ENCODE measurements around the gene TAF4.
"Not testable (repeated sequence)": the region's sequence is repeated elsewhere in the genome, so short reads cannot be mapped to it uniquely, and the experiment has no call there.

Gene TAF4

DNA sequence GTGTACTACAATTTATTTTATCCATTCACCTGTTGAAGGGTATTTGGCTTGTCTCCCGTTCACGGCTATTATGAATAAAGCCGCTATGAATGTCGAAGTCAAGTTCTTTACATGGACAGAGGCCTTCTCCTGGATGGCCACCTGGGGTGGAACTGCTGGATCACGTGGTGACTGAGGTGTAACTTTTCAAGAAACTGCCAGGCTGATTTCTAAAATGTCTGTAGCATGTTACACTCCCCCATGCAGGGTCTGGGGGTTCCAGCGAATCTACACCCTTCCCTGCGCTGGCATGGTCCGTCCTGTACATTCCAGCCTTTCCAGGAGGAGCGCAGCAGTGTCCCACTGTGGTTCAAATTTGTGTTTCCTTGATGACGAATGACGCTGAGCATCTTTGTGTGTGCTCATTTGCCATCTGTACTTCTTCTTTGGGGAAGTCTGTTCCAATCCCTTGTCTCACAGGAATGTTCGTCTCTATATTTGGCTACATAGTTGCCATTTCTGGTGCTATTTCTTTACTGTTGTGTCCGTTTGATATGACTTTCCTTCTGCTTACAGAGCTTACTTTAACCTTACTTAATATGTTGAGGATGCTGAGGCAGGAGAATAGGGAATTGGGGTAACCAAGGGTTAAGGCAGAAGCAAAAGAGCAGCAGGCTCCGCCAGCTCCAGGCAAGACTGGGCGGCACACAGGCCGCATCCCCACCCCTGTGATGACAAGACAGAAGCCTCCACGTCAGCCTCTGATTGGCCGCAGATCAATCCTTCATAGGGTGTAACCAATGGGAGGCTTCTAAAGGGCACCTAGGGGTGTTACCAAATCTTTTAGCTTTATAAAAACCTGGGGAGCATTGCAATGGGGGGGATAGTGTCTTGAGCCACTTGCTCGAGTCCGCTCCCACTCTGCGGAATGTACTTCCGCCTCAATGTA, 106.6 kb downstream of the TAF4 start:
- peak; percentile 37 for DNase-seq

DNA sequence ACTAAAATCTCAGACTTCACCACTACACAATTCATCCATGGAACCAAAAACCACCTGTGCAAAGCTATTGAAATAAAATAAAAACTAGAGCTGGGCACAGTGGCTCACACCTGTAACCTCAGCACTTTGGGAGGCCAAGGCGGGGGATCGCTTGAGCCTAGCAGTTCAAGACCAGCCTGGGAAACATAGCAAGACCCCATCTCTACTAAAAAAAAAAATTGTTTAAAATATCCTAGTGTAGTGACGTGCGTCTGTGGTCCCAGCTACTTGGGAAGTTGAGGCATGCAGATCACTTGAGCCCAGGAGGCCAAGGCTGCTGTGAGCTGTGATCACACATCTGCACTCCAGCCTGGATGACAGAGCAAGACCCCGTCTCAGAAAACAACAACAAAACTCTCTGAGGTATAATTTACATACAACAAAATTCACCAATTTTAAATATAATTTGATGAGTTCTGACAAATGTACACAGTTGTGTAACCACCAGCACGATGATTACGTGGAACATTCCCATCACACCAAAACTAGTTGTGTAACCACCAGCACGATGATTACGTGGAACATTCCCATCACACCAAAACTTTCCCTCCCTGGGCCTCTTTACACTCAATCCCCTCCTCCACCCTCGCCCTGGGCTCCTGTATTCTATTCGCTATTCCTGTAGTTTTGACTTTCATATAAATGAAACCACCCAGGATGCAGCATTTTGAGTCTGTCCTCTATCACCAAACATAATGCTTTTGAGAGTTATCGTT, 107.5 kb downstream of the TAF4 start:
- DNase-seq: no peak

DNA sequence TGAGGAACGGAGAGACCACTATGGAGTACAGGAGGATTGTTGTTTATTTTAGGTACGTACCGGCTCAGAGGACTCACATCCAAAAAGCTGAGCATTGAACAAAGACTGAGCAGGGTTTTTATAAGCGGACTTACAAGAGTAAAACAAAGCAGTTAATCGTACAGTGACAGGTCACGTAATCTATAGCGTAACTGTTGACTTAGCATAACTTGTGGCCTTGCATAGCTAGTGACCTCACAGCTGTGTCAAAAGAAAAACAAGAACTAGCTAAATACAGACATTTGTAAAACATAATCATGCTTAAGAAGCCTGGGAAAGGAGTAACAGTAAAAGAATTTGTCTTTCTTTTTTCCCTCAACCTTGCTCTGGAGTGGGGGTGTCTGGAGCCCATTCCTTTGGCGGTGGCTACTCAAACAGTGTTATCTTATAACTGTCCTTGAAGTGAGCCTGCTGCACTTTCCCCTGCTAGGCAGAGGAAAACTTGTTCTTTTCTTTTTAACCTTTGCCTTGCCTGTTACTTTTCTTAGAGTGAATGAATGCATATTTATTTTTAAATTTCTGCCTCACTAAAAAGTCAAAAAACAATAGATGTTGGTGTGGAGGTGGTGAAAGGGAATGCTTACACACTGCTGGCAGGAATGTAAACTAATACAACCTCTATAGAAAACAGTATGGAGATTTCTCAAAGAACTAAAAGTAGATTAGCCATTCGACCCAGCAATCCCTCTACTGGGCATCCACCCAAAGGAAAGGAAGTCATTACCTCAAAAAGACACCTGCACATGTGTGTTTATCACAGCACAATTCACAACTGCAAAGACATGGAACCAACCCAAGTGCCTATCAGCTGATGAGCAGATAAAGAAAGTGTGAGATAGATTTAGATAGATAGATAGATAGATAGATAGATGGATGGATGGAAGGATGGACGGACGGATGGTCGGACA, 109.0 kb downstream of the TAF4 start:
- DNase-seq: no peak

DNA sequence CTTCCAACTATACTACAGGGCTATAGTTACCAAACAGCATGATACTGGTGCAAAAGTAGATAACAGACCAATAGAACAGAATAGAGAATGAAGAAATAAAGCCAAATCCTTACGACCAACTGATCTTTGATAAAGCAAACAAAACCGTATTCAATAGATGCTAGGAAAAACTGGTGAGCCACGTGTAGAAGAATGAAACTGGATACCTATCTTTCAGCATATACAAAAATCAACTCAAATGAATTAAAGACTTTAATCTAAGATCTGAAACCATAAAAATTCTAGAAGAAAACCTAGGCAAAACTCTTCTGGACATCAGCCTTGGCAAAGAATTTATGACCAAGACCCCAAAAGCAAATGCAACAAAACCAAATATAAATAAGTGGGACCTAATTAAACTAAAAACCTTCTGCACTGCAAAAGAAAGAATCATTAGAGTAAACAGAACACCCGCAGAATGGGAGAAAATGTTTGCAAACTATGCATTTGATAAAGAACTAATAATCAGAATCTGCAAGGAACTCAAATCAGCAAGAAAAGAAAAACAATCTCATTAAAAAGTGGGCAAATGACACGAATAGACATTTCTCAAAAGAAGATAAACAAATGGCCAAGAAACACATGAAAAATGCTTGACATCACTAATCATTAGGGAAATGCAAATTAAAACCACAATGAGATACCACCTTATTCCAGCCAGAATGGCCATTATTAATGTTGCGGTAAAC, 109.8 kb downstream of the TAF4 start:
- DNase-seq: no peak

DNA sequence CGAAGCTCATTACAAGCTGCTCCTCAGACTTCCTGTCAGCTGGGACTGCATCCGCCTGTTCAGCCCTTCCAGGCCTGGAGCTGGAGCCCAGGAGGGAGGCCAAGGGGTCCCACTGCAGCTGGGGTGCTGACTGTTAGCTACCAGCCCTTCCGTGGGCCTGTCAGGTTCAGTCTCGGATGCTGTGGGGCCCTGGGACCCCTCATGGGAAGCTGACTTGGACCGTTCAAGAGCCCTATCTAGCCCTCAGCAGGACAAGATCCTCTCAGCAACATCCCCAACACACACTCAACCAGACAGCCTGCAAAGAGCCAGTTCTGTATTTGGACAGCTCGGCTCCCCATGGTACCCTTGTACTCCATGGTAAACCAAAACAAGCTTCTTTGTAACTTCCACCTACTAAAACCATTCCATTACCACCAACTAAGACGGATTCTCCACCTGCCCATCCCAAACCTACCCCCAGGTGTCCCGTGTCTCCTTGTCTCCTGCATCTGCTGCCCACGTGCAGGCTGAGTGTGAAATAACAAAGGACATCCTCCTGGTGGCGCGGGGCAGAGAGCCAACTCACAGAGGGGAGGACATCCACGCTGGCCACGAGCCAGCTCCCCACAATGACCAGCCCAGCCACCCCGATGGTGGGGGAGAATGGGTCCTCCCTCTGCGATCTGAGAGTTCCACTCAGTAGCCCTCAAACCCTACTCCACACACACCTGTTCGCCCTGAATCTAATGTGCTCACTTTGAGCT, 111.2 kb downstream of the TAF4 start:
- no peak for DNase-seq

DNA sequence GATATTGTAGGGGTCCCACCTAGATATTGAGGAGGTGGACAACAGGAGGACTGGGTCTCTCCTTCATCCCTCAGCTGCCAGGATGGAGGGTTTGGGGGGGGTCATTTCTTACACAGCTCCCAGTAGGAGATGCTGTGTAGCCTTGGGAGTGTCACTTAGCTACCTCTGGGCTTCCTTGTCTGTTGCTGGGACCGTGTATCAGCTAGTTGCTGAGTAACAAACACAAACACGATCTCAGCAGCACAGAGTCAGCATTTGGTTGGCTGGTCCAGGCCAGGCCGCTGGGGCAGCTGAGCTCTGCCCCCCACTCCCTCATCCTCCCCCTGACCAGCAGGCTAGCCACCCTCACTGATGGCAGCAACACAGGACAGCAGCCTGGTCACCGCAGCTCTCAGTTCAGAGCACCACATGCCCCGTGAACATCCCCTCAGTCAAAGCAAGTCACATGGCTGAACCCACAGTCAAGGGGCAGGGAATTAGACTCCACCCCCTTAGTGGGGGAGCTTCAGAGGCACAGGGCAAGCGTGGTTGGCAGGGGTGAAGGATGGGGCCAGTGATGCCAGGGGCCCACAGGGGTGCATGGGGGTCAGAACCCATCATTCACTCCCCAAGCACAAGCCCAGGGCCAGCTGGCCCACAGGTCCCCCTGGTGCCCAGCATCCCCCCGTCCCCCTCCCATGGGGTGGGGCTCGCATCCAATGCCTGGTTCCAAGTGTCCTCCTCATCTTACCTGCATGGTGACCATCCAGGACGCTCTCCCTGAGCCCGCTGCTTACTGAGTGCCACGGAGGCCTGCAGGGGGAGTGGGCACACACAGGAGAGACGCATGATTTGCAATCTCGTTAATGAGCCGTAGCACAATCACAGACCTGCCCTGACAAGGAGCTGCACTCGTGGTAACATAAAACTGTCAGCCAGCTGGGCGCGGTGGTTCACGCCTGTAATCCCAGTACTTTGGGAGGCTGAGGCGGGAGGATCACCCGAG, 112.4 kb downstream of the TAF4 start:
- DNase-seq: peak; percentile 28

DNA sequence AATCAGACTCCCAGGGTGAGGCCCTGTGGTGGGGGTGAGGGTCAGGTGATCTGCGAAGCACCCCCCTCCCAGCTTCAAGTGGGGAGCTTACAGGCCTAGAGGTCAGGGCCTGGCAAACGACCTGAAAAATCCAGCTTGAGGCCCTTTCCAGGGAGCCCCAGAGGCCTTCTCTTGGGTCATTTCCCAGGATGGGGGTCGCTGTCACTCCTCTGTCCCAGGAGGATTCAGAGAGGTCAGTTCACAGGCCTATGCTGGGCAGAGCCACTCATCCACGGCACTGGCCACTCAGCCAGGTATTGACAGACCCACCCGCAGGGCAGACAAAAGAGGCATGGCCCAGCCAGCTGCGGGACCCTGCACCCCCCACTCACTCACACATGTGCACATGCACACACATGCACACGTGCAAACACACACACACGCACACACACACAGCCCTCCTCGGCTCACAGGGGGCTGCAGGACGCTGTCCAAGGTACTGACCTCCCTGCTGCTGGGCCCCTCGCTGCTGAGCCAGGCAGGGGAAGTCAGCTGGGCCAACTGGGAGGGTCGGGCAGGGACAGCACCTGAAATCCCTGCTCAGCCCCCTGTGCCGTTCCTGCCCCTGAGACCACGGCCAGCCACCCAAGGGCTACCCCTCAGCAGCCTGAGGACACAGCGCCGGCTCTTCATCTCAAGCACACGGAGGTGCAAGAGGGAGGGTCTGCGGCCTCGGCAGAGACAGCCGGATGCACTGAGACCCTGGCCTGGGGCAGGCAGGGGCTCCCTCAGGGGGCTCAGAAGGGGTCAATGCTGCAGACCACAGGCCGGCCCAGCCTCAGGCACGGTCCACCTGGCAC, 113.8 kb downstream of the TAF4 start:
- DNase-seq: no peak

DNA sequence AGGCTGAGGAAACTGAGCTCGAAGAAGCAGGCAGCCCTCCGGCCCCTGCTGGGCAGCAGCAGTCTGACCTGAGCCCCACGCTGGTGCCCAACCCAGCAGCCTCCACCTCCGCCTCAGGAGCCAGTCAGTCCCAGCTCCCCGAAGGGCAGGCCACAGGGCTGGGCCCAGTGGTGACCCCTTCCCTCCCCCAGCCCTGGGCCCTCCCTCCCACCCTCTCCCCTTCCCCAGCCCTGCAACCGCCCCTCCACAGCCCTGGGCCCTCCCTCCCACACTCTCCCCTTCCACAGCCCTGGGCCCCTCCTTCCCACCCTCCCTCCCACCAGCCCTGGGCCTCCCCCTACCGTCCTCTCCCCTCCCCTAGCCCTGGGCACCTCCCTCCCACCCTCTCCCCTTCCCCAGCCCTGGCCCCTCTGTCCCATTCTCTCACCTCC, 115.0 kb downstream of the TAF4 start:
- DNase-seq: no peak

DNA sequence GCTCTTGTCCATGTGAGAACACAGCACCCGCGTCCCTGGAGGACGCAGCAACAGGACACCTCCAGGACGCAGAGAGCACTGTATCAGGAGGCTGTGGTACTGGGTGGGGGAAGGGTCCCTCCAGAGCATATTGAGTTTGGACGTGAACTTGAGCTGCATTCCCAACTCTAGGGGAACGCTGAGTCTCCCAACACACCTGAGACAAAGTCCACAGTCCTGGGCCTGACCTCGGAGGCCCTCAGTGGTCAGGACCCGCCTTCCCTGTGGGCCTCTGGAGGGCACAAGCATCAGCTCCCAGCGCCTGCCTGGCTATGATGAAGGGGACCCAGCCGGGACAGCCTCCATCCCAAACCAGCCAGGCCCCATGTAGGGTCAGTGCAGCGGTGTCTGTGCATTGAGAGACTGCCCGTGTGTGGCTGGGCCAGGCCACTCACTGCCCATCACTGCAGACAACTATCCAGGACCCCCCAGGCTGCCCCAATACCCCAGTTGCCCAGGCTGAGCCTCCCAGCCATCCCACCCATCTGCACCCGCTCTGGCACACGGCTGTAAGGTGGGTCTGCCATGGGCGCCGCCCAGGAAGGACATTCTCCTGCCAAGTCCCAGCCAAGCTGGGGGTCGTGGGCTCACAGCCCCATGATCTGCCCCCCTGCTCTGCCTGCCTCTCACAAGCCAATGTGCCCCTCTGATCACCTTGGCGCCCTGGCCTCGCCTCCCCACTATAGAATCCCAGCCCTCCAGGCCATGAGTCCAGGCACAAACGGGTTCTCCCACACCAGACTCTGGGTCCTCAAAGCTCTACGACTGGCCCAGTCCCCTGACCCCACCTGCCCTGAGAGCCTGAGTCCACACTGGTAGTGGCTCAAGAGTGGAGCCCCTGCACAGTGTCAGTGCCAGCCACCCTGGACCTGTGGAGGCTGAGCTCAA, 115.7 kb downstream of the TAF4 start:
- DNase-seq: no peak

DNA sequence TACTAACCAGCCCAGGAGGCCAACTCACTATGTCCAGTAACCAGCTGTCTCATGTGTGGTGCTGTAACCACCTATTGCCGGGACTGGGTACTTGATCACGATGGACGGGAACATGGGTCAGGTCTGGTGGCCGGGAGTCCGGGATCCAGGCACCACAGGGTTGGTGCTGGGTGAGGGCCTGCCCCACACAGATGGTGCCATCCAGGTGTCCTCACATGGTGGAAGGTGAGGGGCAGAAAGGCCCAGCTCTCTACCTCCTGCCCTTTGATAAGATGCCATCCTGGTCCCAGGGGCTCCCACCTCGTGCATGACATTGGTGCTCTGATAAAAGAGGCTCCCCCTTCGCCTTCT, 116.3 kb downstream of the TAF4 start:
- no peak for DNase-seq

DNA sequence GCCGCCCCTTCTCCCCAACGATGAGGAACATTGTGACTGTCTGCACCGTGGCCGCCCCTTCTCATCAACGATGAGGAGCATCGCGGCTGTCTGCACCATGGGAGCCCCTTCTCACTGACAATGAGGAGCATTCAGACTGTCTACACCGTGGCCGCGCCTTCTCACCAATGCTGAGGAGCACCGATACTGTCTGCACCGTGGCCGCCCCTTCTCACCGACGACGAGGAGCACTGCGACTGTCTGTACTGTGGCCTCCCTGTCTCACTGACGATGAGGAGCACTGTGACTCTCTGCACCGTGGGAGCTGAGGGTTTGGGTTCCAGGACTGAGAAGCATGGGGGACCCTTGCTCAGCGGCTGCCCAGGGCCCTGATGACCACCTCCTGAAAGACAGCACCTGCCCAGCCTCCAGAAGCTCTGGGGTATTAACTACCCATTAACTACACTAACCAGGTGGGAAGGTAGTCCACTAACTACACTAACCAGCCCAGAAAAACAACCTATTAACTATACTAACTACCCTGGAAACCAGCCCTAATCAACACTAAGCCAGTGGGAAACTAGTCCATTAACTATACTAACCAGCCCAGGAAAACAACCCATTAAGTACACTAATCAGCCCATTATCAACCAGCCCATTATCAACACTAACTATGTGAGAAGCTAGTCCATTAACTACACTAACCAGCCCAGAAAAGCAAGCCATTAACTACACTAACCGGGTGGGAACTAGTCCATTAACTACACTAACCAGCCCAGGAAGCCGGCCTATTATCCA, 116.9 kb downstream of the TAF4 start:
- DNase-seq: no peak

DNA sequence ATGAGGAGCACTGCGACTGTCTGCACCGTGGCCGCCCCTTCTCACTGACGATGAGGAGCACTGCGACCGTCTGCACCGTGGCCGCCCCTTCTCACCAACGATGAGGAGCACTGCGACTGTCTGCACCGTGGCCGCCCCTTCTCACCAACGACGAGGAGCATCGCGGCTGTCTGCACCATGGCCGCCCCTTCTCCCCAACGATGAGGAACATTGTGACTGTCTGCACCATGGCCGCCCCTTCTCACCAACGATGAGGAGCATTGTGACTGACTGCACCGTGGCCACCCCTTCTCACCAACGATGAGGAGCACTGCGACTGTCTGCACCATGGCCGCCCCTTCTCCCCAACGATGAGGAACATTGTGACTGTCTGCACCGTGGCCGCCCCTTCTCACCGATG, 117.6 kb downstream of the TAF4 start:
- DNase-seq: not testable (repeated sequence)

DNA sequence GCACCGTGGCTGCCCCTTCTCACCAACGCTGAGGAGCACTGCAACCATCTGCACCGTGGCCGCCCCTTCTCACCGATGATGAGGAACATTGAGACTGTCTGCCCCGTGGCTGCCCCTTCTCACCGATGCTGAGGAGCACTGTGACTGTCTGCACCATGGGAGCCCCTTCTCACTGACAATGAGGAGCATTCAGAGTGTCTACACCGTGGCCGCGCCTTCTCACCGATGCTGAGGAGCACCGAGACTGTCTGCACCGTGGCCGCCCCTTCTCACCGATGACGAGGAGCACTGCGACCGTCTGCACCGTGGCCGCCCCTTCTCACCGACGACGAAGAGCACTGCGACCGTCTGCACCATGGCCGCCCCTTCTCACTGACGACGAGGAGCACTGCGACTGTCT, 120.2 kb downstream of the TAF4 start:
- not testable (repeated sequence) for DNase-seq

DNA sequence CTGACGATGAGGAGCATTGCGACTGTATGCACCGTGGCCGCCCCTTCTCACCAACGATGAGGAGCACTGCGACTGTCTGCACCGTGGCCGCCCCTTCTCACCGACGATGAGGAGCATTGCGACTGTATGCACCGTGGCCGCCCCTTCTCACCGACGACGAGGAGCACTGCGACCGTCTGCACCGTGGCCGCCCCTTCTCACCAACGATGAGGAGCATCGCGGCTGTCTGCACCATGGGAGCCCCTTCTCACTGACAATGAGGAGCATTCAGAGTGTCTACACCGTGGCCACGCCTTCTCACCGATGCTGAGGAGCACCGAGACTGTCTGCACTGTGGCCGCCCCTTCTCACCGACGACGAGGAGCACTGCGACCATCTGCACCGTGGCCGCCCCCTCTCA, 120.7 kb downstream of the TAF4 start:
- DNase-seq: not testable (repeated sequence)

DNA sequence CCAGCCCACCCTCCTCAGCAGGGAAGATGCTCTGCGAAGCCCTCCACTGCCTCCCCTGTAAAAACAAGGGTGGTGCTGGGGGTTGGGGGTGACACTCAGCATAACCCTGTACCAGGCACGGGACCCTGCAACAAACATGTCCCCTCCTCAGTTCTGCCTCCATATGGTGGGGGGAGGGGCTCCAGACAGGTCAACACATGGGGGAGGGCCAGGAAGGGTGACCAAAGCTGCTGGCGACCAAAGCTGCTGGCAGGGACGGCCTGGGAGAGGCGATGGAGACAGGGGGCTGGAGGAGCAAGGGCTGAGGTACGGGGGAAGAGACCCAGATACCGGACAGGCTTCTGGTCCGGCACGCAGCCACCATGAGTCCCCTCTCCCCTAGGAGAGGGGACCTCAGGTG, 123.2 kb downstream of the TAF4 start:
- no peak for DNase-seq

DNA sequence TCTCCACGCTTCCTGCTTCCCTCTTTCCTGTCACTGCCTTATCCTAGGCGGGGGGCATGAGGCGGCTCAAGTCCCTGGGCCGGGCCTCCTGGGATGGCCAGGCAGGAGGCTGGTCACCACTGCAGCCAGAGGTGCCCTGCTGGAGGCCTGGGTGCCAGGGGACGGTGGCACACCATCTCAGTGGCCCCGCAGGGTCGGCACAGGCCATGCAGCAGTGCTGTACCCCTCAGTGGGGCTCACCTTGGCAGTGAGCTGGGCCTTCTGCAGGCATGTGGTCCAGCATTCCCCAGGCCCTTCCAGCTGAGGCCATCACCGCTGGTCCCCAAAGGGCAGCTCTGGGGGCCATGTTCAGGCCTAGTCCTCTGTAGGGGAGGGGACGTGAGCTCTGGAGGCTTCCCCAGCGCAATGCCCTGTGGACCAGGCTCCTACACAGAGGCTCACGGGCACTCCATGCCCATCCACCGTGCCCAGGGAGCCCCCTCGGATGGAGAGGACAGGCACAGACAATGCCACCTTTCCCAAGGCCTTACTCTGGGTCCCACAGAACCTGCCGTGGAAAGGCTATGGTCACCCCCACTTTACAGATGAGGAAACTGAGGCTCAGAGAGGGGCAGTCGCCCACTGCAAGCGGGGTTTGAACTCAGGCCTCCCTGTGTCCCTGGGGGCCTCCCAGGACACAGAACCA, 123.8 kb downstream of the TAF4 start:
- no peak for DNase-seq

Data from NCI-H82 (cell line).